ENCODE results near the gene LAMC2. TPM values are rescaled to one million over a fixed set of nuclear protein-coding genes. Genes with fewer than 3 reads are reported as not detected.

Gene LAMC2
- total RNA-seq, 4 donors from 2014 or later = 9.4 to 17.4 (median 15.9) TPM

GRCh38 chr1:183165456-183165855 lies 20.6 kb upstream of the LAMC2 start:
- Histone ChIP-seq H3K9me3 (no peaks in the 10 kb centered on the region), H3K4me3 (no peak overlapping the region), H3K36me3 (no peaks in the 10 kb centered on the region), H3K27ac (no peak overlapping the region), H3K4me1 (peaks cover 0 to 6% (median 0%) of the 10 kb centered on the region in 3 donors), H3K27me3 (peaks cover 0 to 32% (median 0%) of the 10 kb centered on the region in 4 donors)
- DNase-seq = no peak
- TF ChIP-seq CTCF (IDR thresholded peaks at IDR 0.05) (no peak), POLR2A (IDR thresholded peaks at IDR 0.05) (no peak)
- intact Hi-C loops (cut with DNase I) = no loop called here
- 71 to 83% methylated on average over 2 of the region's 2 CpGs for WGBS, 2 donors

- intact Hi-C loops (cut with DNase I) = no loop called here
- WGBS, 2 donors = 92 to 95% methylated on average over 2 of the region's 2 CpGs
- H3K27me3 ChIP-seq = peaks cover 0 to 22% (median 0%) of the 10 kb centered on the region in 4 donors
- H3K4me3 ChIP-seq = no peak overlapping the region
- H3K9me3 ChIP-seq = no peaks in the 10 kb centered on the region
- TF ChIP-seq CTCF (IDR thresholded peaks at IDR 0.05) (no peak), POLR2A (IDR thresholded peaks at IDR 0.05) (no peak)
- H3K36me3 ChIP-seq = no peaks in the 10 kb centered on the region
- H3K4me1 ChIP-seq = peaks cover 0 to 5% (median 0%) of the 10 kb centered on the region in 3 donors
- H3K27ac ChIP-seq = no peak overlapping the region
- no peak for DNase-seq
Measured at GRCh38 chr1:183166454-183166853, 19.6 kb upstream of the LAMC2 start.

- Histone ChIP-seq H3K9me3 (no peaks in the 10 kb centered on the region), H3K36me3 (no peaks in the 10 kb centered on the region), H3K4me3 (no peak overlapping the region), H3K27me3 (peaks cover 0 to 9% (median 0%) of the 10 kb centered on the region in 4 donors), H3K27ac (no peak overlapping the region), H3K4me1 (peaks cover 0 to 5% (median 0%) of the 10 kb centered on the region in 3 donors)
- no peak for TF ChIP-seq POLR2A (IDR thresholded peaks at IDR 0.05)
- TF ChIP-seq CTCF (IDR thresholded peaks at IDR 0.05) = no peak
- no peak for DNase-seq
- intact Hi-C loops (cut with DNase I) = no loop called here
- 64% methylated on average over 1 of the region's 1 CpG for WGBS, 2 donors
Measured at GRCh38 chr1:183167676-183168075, 18.4 kb upstream of the LAMC2 start.

GRCh38 chr1:183168308-183168707 lies 17.8 kb upstream of the LAMC2 start:
- no peak overlapping the region for H3K4me3 ChIP-seq
- intact Hi-C loops (cut with DNase I) = no loop called here
- peaks cover 0 to 3% (median 0%) of the 10 kb centered on the region in 4 donors for H3K27me3 ChIP-seq
- H3K36me3 ChIP-seq = no peaks in the 10 kb centered on the region
- TF ChIP-seq POLR2A (IDR thresholded peaks at IDR 0.05) = no peak
- DNase-seq = no peak
- whole genome bisulfite sequencing, 2 donors = 59 to 60% methylated on average over 3 of the region's 3 CpGs
- peaks cover 0 to 5% (median 0%) of the 10 kb centered on the region in 3 donors for H3K4me1 ChIP-seq
- H3K27ac ChIP-seq = no peak overlapping the region
- no peaks in the 10 kb centered on the region for H3K9me3 ChIP-seq

- DNase-seq = no peak
Measured at GRCh38 chr1:183173828-183174227, 12.2 kb upstream of the LAMC2 start.

More at GRCh38 chr1:183173828-183174227, 12.2 kb upstream of the LAMC2 start:
- H3K27me3 ChIP-seq = no peaks in the 10 kb centered on the region
- H3K36me3 ChIP-seq = no peaks in the 10 kb centered on the region
- no peak overlapping the region for H3K27ac ChIP-seq
- intact Hi-C loops (cut with DNase I) = no loop called here
- no peaks in the 10 kb centered on the region for H3K9me3 ChIP-seq
- no peak overlapping the region for H3K4me3 ChIP-seq
- TF ChIP-seq POLR2A (IDR thresholded peaks at IDR 0.05) (no peak), CTCF (IDR thresholded peaks at IDR 0.05) (no peak)
- 68 to 83% methylated on average over 2 of the region's 2 CpGs for WGBS, 2 donors
- H3K4me1 ChIP-seq = no peaks in the 10 kb centered on the region

All from esophagus squamous epithelium (tissue), 5 donors.